ENCODE results near the gene ARGFX. TPM values are rescaled to one million over a fixed set of nuclear protein-coding genes. Genes with fewer than 3 reads are reported as not detected.
A peak's percentile ranks its signal among the peaks of the same experiment; 100 is the strongest.

Gene ARGFX
- total and polyA plus RNA-seq, 2 of the 8 experiments (the other 6 are each of a cell fraction or from before 2014, with no cell fraction given) = not detected

DNA sequence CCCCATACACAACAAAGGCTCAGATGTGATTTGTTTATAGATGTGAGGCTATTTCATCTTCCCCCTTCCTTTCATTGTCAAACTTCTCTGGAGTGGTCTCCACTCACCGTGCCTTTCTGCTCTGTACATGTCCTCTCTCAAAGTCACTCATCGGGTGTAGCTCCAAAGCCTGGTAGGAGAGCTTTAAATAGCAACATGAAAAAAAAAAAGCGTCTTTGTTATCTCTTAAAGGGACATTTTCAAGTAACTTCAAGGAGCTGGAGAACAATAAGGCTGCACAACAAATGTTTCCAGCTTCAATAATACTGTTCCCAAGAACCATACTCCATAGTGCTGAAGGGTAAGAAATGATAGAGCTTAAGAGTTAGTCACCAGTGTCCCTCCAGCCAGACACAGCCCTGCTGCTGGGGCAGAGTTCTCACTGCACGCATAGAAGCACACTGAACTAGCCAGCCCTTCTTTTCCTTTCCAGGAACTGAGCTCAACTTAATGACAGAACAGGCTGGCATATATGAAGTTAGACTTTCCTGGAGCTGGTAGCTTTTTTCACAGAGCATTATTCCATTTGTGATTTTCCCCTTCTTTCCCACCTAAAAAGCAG lies 33.6 kb downstream of the ARGFX start:
- no peaks in the 10 kb centered on the region for H3K79me2 ChIP-seq (ENCODE audit: control insufficient read depth in 1 of 2, insufficient read depth in 2 of 2, low read length in 2 of 2)
- FAIRE-seq (no peak), DNase-seq (ENCODE audit: low read depth in 1 of 2, low spot score in 2 of 2) (no peak)
- H3K4me3 ChIP-seq (ENCODE audit: extremely low read depth in 1 of 4, insufficient read depth in 2 of 4, low read depth in 3 of 4, low read length in 4 of 4) = no peak overlapping the region
- no peak overlapping the region for H3K23ac ChIP-seq (ENCODE audit: insufficient read length)
- H3K18ac ChIP-seq (ENCODE audit: extremely low read depth, low read length) = no peak overlapping the region
- peak overlapping the region; percentile 4; the same call in 1 of the 2 replicates for H2BK5ac ChIP-seq (ENCODE audit: low read depth, low read length)
- TF ChIP-seq BRCA1 (IDR thresholded peaks at IDR 0.05; ENCODE audit: low read depth, low read length) (no peak), EZH2 (IDR thresholded peaks at IDR 0.05; ENCODE audit: low read depth, low read length, severe bottlenecking) (no peak), SUZ12 (IDR thresholded peaks at IDR 0.05; ENCODE audit: low read length) (no peak), TEAD4 (IDR thresholded peaks at IDR 0.05; ENCODE audit: low read depth, low read length) (no peak), SIN3A (conservative IDR thresholded peaks at IDR 0.05 in 1 of 2, IDR thresholded peaks at IDR 0.05 in 1 of 2; ENCODE audit: low read depth in 1 of 2, low read length in 2 of 2) (no peak)
- no peaks in the 10 kb centered on the region for H3K36me3 ChIP-seq (ENCODE audit: control insufficient read depth in 2 of 4, insufficient read depth in 4 of 4, low read length in 3 of 4)
- H2BK12ac ChIP-seq (ENCODE audit: low read depth, low read length) = peak overlapping the region; percentile 45; the same call in 1 of the 2 replicates
- 73% methylated on average over 4 of the region's 4 CpGs; no CpG with 5 or more reads in 1 of the 2 experiments for WGBS, 2 experiments (ENCODE audit: extremely low coverage in 1 of 2, insufficient coverage in 1 of 2, insufficient read length in 1 of 2, insufficient replicate concordance in 2 of 2, low coverage in 1 of 2, low lambda C conversion rate in 2 of 2, missing lambda C conversion rate in 1 of 2)
- no peaks in the 10 kb centered on the region for H3K9me3 ChIP-seq (ENCODE audit: insufficient read depth in 2 of 2, low read depth in 1 of 2, low read length in 1 of 2)
- H3K14ac ChIP-seq (ENCODE audit: insufficient read length) = no peak overlapping the region
- H3K4me1 ChIP-seq (replicated peaks in 1 of 4; ENCODE audit: control insufficient read depth in 3 of 4, insufficient read depth in 4 of 4, low read length in 3 of 4) = peaks cover 3 to 11% (median 6%) of the 10 kb centered on the region in 4 experiments; a peak in 4 of 7 replicates
- H2BK20ac ChIP-seq (ENCODE audit: low read length) = peak overlapping the region; percentile 63; the same call in 1 of the 2 replicates
- ChIA-PET CTCF (ENCODE audit: partially characterized antibody) (interaction anchor here (1.1 to 1.7 kb wide), 4 partner anchors 8 to 75 kb away, joined by 3 to 7 read pairs (median 3); partner anchors contain the start of gene FBXO40), POLR2A (ENCODE audit: partially characterized antibody) (interaction anchor here (0.7 to 2.3 kb wide), 3 partner anchors 8 to 31 kb away, joined by 3 to 11 read pairs (median 4); partner anchors contain the start of gene FBXO40)
- no peak overlapping the region for H4K5ac ChIP-seq (ENCODE audit: insufficient read length, low read depth, low read length)
- no peak overlapping the region for H2BK120ac ChIP-seq (replicated peaks; ENCODE audit: low read depth, low read length)
- no peak overlapping the region for H3K27ac ChIP-seq (ENCODE audit: low read depth, low read length)
- no peaks in the 10 kb centered on the region for H3K27me3 ChIP-seq (replicated peaks in 1 of 4; ENCODE audit: control insufficient read depth in 3 of 4, extremely low read depth in 1 of 4, insufficient read depth in 3 of 4, low read length in 3 of 4)
- H3K4ac ChIP-seq (replicated peaks; ENCODE audit: insufficient read length, low read depth, low read length) = no peak overlapping the region
- H3K4me2 ChIP-seq (ENCODE audit: insufficient read depth in 1 of 2, low read depth in 2 of 2, low read length in 2 of 2) = no peak overlapping the region
- H3K23me2 ChIP-seq (ENCODE audit: low read depth, low read length) = no peaks in the 10 kb centered on the region
- H4K91ac ChIP-seq (replicated peaks; ENCODE audit: insufficient read length, low read length) = no peak overlapping the region
- no peak overlapping the region for H3K9ac ChIP-seq (replicated peaks in 1 of 4; ENCODE audit: extremely low read depth in 1 of 4, low read depth in 3 of 4, low read length in 3 of 4)
- H4K20me1 ChIP-seq (replicated peaks in 1 of 2; ENCODE audit: control insufficient read depth in 1 of 2, insufficient read depth in 2 of 2, low read length in 2 of 2) = no peaks in the 10 kb centered on the region
- H4K8ac ChIP-seq (ENCODE audit: extremely low read depth, insufficient read depth, low read length) = no peak overlapping the region
- H2AK5ac ChIP-seq (ENCODE audit: low read depth, low read length) = no peak overlapping the region
- no peak overlapping the region for H3K56ac ChIP-seq (replicated peaks; ENCODE audit: insufficient read length, low read depth, low read length)
- peak overlapping the region; percentile 60; the same call in 1 of the 2 replicates for H2AFZ ChIP-seq (ENCODE audit: low read length)
- H2BK15ac ChIP-seq (ENCODE audit: low read length) = no peak overlapping the region
- H3K79me1 ChIP-seq (ENCODE audit: low read depth, low read length) = no peaks in the 10 kb centered on the region

All from H1 (cell line).